Lower leg skin (tissue), 4 donors: ENCODE measurements around the gene GPC6. TPM values are rescaled to one million over a fixed set of nuclear protein-coding genes. Genes with fewer than 3 reads are reported as not detected.

Experiments
- DNase-seq, 2 donors: peaks; one replicate each; pipeline ENCODE4 v3.0.0-alpha.2; 2019; ENCODE audit warnings: low spot score in 2 of 2
- H3K4me3 ChIP-seq: fragments of 200-600 bp; sonication (generic); 2 replicates; pipeline ENCODE4 v1.5.1; 2017; ENCODE audit warnings: mild to moderate bottlenecking, low read depth; ENCODE audit not compliant: poor library complexity, severe bottlenecking
- CTCF ChIP-seq, 3 donors: fragments of 450-650 bp; IDR thresholded peaks; one replicate each; pipeline ENCODE4 v1.5.1; 2016; ENCODE audit warnings: antibody characterized with exemption in 3 of 3, mild to moderate bottlenecking in 3 of 3, moderate library complexity in 2 of 3
- POLR2A ChIP-seq, 2 donors: fragments of 450-650 bp; IDR thresholded peaks; one replicate each; pipeline ENCODE4 v1.6.1; 2016 to 2017; ENCODE audit warnings: antibody characterized with exemption in 2 of 2, mild to moderate bottlenecking in 1 of 2, moderate library complexity in 1 of 2
- WGBS, 2 donors: methylation state at CpG; one replicate each; pipeline ENCODE4 v1.1.5; 2018; 5-methylcytosine and 5-hydroxymethylcytosine counted together
- intact Hi-C: fragments of 100-400 bp; cut with DNase I; formaldehyde crosslinking; loops from one replicate; pipeline ENCODE4 v1.15.0; 2023; ENCODE audit warnings: low total_unique reads
- total RNA-seq, 4 donors: library from RNA; depleted of rRNA; stranded (reverse); fragments of >200 nt; gene quantifications; one replicate each; pipeline ENCODE4 v1.1.0, GENCODE V29; 2016

Gene GPC6
- total RNA-seq, 4 donors from 2014 or later, result 1.4 to 5.2 (median 2.5) TPM

GRCh38 chr13:93420887-93421286 lies 194.3 kb downstream of the GPC6 start:
- WGBS, 2 donors, result 83 to 84% methylated on average over 6 of the region's 6 CpGs
- DNase-seq, result no peak
- TF ChIP-seq CTCF (IDR thresholded peaks at IDR 0.05), result no peak
- intact Hi-C loops, result no loop called here
- no peak overlapping the region for H3K4me3 ChIP-seq

- no peak for DNase-seq
- intact Hi-C loops, result no loop called here
- TF ChIP-seq CTCF (IDR thresholded peaks at IDR 0.05) (no peak), POLR2A (IDR thresholded peaks at IDR 0.05) (no peak)
- H3K4me3 ChIP-seq, result no peak overlapping the region
- WGBS, 2 donors, result 63 to 68% methylated on average over 2 of the region's 2 CpGs
Measured at GRCh38 chr13:93422980-93423543, 196.5 kb downstream of the GPC6 start.

- no peak for DNase-seq
- WGBS, 2 donors, result 64 to 72% methylated on average over 3 of the region's 3 CpGs
- intact Hi-C loops, result no loop called here
- no peak overlapping the region for H3K4me3 ChIP-seq
- TF ChIP-seq CTCF (IDR thresholded peaks at IDR 0.05), result no peak
- no peak for TF ChIP-seq POLR2A (IDR thresholded peaks at IDR 0.05)
Measured at GRCh38 chr13:93425411-93425810, 198.8 kb downstream of the GPC6 start.

- 64 to 67% methylated on average over 2 of the region's 2 CpGs for WGBS, 2 donors
- no peak for DNase-seq
- H3K4me3 ChIP-seq, result no peak overlapping the region
- intact Hi-C loops, result no loop called here
- TF ChIP-seq CTCF (IDR thresholded peaks at IDR 0.05) (no peak), POLR2A (IDR thresholded peaks at IDR 0.05) (no peak)
Measured at GRCh38 chr13:93430381-93430780, 203.8 kb downstream of the GPC6 start.

GRCh38 chr13:93435651-93436050 lies 209.0 kb downstream of the GPC6 start:
- 80 to 83% methylated on average over 3 of the region's 3 CpGs for WGBS, 2 donors
- no peak for DNase-seq
- H3K4me3 ChIP-seq, result no peak overlapping the region
- TF ChIP-seq CTCF (IDR thresholded peaks at IDR 0.05) (no peak), POLR2A (IDR thresholded peaks at IDR 0.05) (no peak)
- intact Hi-C loops, result no loop called here

- TF ChIP-seq POLR2A (IDR thresholded peaks at IDR 0.05), result no peak
- WGBS, 2 donors, result 78 to 81% methylated on average over 4 of the region's 4 CpGs
- intact Hi-C loops, result no loop called here
- no peak overlapping the region for H3K4me3 ChIP-seq
- DNase-seq, result no peak
Measured at GRCh38 chr13:93437081-93437480, 210.5 kb downstream of the GPC6 start.
